Subcutaneous adipose tissue (tissue), 4 donors: ENCODE data around the gene ADD2. TPM values are rescaled to one million over a fixed set of nuclear protein-coding genes. Genes with fewer than 3 reads are reported as not detected.

Experiments
- CTCF ChIP-seq: fragments of 450-650 bp; IDR thresholded peaks from one replicate; pipeline ENCODE4 v1.5.1; 2016; ENCODE audit warnings: low read depth, mild to moderate bottlenecking, control low read depth, antibody characterized with exemption, moderate library complexity
- total RNA-seq, 4 donors: library from RNA; depleted of rRNA; stranded (reverse); fragments of >200 nt; gene quantifications; one replicate each; pipeline ENCODE4 v1.1.0, GENCODE V29; 2016

Gene ADD2
- total RNA-seq, 4 donors from 2014 or later: 0.75 to 2.9 (median 1.3) TPM

DNA sequence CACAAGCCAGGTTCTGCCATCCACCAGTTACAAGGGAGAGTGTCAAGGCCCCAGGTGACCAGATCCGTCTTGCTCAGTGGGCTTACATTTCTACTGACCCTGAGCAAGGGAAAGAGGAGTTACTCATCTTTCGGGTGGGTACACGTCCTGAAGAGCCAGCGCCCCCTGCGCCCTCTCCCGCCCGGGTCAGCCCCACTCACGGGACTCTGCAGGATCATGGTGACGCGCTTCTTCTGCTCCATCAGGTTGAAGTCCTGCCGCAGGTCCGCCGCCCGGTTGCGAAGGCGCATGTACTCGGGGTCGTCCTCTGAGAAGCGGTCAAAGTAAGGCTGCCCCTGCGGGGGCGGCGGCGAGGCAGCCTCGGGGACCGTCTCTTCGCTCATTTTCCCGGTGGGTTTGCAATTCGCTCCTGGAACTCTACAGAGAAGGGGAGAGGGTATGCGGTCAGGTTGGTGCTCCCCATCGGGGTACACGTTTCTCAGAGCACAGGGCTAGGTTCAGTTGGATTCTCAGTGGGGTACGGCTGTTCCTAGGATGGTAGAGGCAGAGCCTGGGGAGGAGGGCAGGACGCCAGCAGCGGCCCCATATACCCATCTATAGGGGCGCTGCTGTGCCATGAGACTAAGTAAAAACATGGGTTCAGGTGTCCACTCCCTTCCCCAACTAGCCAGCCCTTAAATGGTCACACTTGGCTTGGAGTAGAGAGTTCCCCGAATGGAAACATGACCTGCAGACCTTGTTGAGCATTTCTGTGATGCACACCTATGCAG is 61.8 kb downstream of the ADD2 start:
- no peak for TF ChIP-seq CTCF

- no peak for TF ChIP-seq CTCF
Measured at GRCh38 chr2:70705160-70705850, 62.7 kb downstream of the ADD2 start.

- no peak for TF ChIP-seq CTCF
Measured at GRCh38 chr2:70703900-70704549, 64.0 kb downstream of the ADD2 start.

GRCh38 chr2:70702711-70703395 is 65.1 kb downstream of the ADD2 start:
- no peak for TF ChIP-seq CTCF

- TF ChIP-seq CTCF: no peak
Measured at GRCh38 chr2:70698847-70699246, 69.2 kb downstream of the ADD2 start.

DNA sequence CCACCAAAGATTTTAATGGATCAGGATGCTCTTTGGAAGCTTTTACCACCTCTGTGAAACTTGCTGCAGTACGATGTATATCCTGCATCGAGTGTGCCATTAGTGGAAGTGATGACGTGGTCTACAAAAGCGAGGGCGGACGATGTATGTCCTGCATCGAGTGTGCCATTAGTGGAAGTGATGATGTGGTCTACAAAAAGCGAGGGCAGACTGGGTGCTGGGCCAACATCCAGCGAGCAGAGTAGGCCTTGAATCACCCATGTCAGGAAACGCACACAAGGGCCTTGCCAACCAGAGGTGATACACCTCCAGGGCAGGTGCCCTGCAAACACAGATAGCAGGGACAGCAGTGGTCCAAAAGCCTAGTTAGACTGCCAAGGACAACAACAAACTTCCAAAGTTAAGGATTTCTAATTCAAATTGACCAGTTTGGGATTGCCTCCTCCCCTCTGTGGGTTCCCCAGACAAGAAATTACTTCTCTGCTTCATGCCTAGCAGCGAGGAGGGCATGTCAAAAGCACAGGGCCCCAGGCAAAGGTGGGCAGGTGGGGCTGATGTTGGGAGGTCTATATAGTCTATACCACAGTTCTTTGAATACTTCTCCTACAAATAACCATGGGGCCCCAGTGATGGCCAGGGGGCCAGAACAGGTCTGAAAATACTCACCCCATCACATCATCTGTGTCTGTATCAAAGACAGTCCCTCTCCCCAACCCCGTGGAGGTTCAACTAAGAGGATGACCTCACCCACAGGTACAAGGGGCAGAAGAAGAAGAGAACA is 70.2 kb downstream of the ADD2 start:
- TF ChIP-seq CTCF: no peak
